Uterus (tissue), 4 donors: Measurements from ENCODE around the gene QKI. TPM values are rescaled to one million over a fixed set of nuclear protein-coding genes. Genes with fewer than 3 reads are reported as not detected.
A peak's percentile ranks its signal among the peaks of the same experiment; 100 is the strongest.

Experiments
- DNase-seq, 2 donors: peaks; one replicate each; pipeline ENCODE4 v3.0.0-alpha.2; 2019 to 2020
- H3K27ac ChIP-seq, 2 donors: fragments of 200-600 bp; sonication (generic); 1 replicate in 1 of 2; 2 replicates in 1 of 2; pipeline ENCODE4 v1.5.1; 2016 to 2018
- H3K27me3 ChIP-seq, 2 donors: fragments of 200-600 bp; sonication (generic); one replicate each; pipeline ENCODE4 v1.5.1; 2018 to 2019; ENCODE audit warnings: control low read depth in 1 of 2
- H3K36me3 ChIP-seq, 2 donors: fragments of 200-600 bp; sonication (generic); one replicate each; pipeline ENCODE4 v1.5.1; 2019; ENCODE audit warnings: control low read depth in 1 of 2
- H3K4me1 ChIP-seq, 2 donors: fragments of 200-600 bp; sonication (generic); one replicate each; pipeline ENCODE4 v1.5.1; 2018 to 2019; ENCODE audit warnings: control low read depth in 1 of 2
- H3K4me3 ChIP-seq, 2 donors: fragments of 200-600 bp; sonication (generic); 1 replicate in 1 of 2; 2 replicates in 1 of 2; pipeline ENCODE4 v1.5.1; 2018 to 2019; ENCODE audit warnings: mild to moderate bottlenecking in 1 of 2
- H3K9me3 ChIP-seq, 2 donors: fragments of 200-600 bp; sonication (generic); one replicate each; pipeline ENCODE4 v1.5.1; 2019; ENCODE audit warnings: control low read depth in 1 of 2
- CTCF ChIP-seq, 4 experiments: fragments of 200-600 bp in 2 of 4; fragments of 450-650 bp in 2 of 4; sonication (generic) in 2 of 4; IDR thresholded peaks; one replicate each; pipeline ENCODE4 v1.5.1; 2016 to 2019; ENCODE audit warnings: antibody characterized with exemption in 4 of 4, mild to moderate bottlenecking in 2 of 4, moderate library complexity in 1 of 4
- POLR2A ChIP-seq, 2 donors: fragments of 450-650 bp; IDR thresholded peaks; one replicate each; pipeline ENCODE4 v1.6.1; 2016; ENCODE audit warnings: antibody characterized with exemption in 2 of 2, mild to moderate bottlenecking in 1 of 2, moderate library complexity in 1 of 2
- intact Hi-C: fragments of 100-400 bp; cut with DNase I; formaldehyde crosslinking; loops from one replicate; pipeline ENCODE4 v1.15.1; 2023; ENCODE audit warnings: low total_unique reads
- total RNA-seq, 4 donors: library from RNA; depleted of rRNA in 3 of 4; stranded (reverse); fragments of >200 nt in 3 of 4; gene quantifications; one replicate each; pipeline versions ENCODE4 v1.1.0 to v1.2.4, GENCODE V29; 2014 to 2023
- donor health status: DM: yes; HTN: yes; CAD: no.

Gene QKI
- total RNA-seq, 4 donors from 2014 or later, result 93.5 to 213 (median 164) TPM

- Histone ChIP-seq H3K27me3 (no peaks in the 10 kb centered on the region), H3K27ac (no peak overlapping the region), H3K4me1 (no peaks in the 10 kb centered on the region), H3K9me3 (no peaks in the 10 kb centered on the region), H3K4me3 (no peak overlapping the region), H3K36me3 (no peaks in the 10 kb centered on the region)
- DNase-seq, result no peak
- intact Hi-C loops, result no loop called here
- TF ChIP-seq POLR2A (IDR thresholded peaks at IDR 0.05) (no peak), CTCF (IDR thresholded peaks at IDR 0.05) (no peak)
Observed at GRCh38 chr6:163395831-163396185, 18.7 kb upstream of the QKI start.

GRCh38 chr6:163397326-163397725, 17.2 kb upstream of the QKI start:
- DNase-seq, result no peak
- Histone ChIP-seq H3K27ac (peak overlapping the region in 1 of 2 donors; percentile 33), H3K4me1 (no peaks in the 10 kb centered on the region), H3K27me3 (no peaks in the 10 kb centered on the region), H3K9me3 (no peaks in the 10 kb centered on the region), H3K4me3 (no peak overlapping the region), H3K36me3 (no peaks in the 10 kb centered on the region)
- intact Hi-C loops, result no loop called here
- TF ChIP-seq POLR2A (IDR thresholded peaks at IDR 0.05), result no peak
- TF ChIP-seq CTCF (IDR thresholded peaks at IDR 0.05), result no peak

DNA sequence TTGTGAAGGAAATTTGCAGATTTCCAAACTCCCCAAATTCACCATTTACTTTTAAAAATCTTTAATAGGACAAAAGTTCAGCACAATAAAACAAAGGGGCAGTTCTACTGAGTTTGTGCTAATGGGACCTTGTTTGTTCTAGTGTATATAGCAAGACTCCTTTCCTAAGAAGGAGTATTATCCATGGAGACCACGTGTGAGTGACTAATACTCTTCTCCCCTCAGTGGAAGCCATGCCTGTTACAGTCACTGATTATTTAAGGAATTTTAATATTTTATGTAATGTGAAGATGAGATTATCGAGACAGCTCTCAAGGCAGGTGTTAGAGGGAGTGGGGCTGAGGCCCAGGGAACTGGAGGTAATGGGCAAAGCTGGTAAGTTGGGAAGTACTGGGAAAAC, 16.4 kb upstream of the QKI start:
- Histone ChIP-seq H3K9me3 (no peaks in the 10 kb centered on the region), H3K4me3 (no peak overlapping the region), H3K27ac (no peak overlapping the region), H3K4me1 (no peaks in the 10 kb centered on the region), H3K27me3 (no peaks in the 10 kb centered on the region), H3K36me3 (no peaks in the 10 kb centered on the region)
- TF ChIP-seq CTCF (IDR thresholded peaks at IDR 0.05) (no peak), POLR2A (IDR thresholded peaks at IDR 0.05) (no peak)
- DNase-seq, result no peak
- intact Hi-C loops, result no loop called here

DNA sequence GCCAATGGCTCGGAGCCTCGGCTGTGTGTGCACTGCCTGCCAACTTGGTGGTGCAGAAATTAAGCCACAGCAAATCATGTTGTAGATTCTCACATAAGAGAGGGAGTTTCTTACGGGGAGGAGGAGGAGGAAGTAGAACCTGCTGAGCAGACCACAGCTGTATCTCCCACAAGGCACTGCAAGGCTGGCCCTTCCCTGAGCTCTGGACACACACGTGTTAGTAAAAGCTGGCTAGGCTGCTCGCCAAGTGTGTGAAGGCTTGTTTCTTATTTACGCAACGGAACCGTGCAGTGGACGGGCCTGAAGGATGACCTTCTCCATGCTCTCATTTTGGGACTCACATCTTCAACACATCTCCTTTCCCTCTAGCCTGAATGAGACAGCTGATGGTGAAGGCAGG, 15.7 kb upstream of the QKI start:
- TF ChIP-seq CTCF (IDR thresholded peaks at IDR 0.05), result no peak
- TF ChIP-seq POLR2A (IDR thresholded peaks at IDR 0.05), result no peak
- no peaks in the 10 kb centered on the region for H3K27me3 ChIP-seq
- no peaks in the 10 kb centered on the region for H3K36me3 ChIP-seq
- no peak for DNase-seq
- no peak overlapping the region for H3K27ac ChIP-seq
- intact Hi-C loops, result no loop called here
- no peaks in the 10 kb centered on the region for H3K4me1 ChIP-seq
- H3K4me3 ChIP-seq, result no peak overlapping the region
- H3K9me3 ChIP-seq, result no peaks in the 10 kb centered on the region

DNA sequence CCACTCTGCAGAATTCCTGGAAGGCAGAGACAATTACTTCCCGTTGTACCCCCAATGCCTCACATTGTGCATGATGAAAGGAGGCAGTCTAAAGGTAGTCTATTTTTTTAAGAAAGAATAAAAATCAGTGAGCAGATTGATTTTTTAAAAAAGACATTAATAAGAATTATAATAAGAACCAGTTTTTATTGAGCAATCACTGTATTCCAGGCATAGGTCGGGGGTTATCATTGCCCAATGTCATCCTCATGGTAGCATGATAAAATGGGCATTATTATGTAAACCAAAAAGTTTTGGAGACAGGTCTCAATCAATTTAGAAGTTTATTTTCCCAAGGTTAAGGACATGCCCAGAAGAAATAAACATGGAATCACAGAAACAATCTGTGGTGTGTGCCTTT, 14.0 kb upstream of the QKI start:
- H3K36me3 ChIP-seq, result no peaks in the 10 kb centered on the region
- no peaks in the 10 kb centered on the region for H3K9me3 ChIP-seq
- no peak overlapping the region for H3K27ac ChIP-seq
- TF ChIP-seq CTCF (IDR thresholded peaks at IDR 0.05) (no peak), POLR2A (IDR thresholded peaks at IDR 0.05) (no peak)
- no peaks in the 10 kb centered on the region for H3K4me1 ChIP-seq
- DNase-seq, result no peak
- intact Hi-C loops, result no loop called here
- no peaks in the 10 kb centered on the region for H3K27me3 ChIP-seq
- H3K4me3 ChIP-seq, result no peak overlapping the region
